H1 (cell line): ENCODE results near the gene FAM234A. TPM values are rescaled to one million over a fixed set of nuclear protein-coding genes. Genes with fewer than 3 reads are reported as not detected.
A peak's percentile ranks its signal among the peaks of the same experiment; 100 is the strongest.

Experiments used
- ASH2L ChIP-seq: fragments of 200-600, 300-600 bp; sonication (generic); IDR thresholded peaks from one replicate; pipeline ENCODE4 v1.7.1; 2017; ENCODE audit warnings: low read length
- ATF3 ChIP-seq: IDR thresholded peaks from 2 replicates; pipeline ENCODE4 v1.6.1; 2011; ENCODE audit warnings: low read depth, mild to moderate bottlenecking, low read length; ENCODE audit not compliant: insufficient read depth
- CBX5 ChIP-seq: fragments of 300-800, 300-1000 bp; sonication (generic); IDR thresholded peaks from 2 replicates; pipeline ENCODE4 v1.7.1; 2016; ENCODE audit warnings: antibody characterized with exemption, low read length, low read depth
- CEBPB ChIP-seq: IDR thresholded peaks from 2 replicates; pipeline ENCODE4 v1.6.1; 2012; ENCODE audit warnings: low read depth, low read length
- CTCF ChIP-seq, 3 experiments: IDR thresholded peaks; 1 replicate in 2 of 3; 2 replicates in 1 of 3; pipeline versions ENCODE4 v1.5.1 to v1.6.1; 2011; ENCODE audit warnings: low read length in 3 of 3, mild to moderate bottlenecking in 3 of 3, inconsistent platforms in 2 of 3, low read depth in 1 of 3, moderate library complexity in 1 of 3; ENCODE audit not compliant: insufficient read depth in 1 of 3; ENCODE audit errors: control extremely low read depth in 1 of 3
- E2F6 ChIP-seq: IDR thresholded peaks from 2 replicates; pipeline ENCODE4 v1.6.1; 2012; ENCODE audit warnings: inconsistent platforms
- GABPA ChIP-seq: IDR thresholded peaks from 2 replicates; pipeline ENCODE4 v1.6.1; 2011; ENCODE audit warnings: mild to moderate bottlenecking, low read length, moderate library complexity, borderline replicate concordance; ENCODE audit not compliant: insufficient read depth
- KDM4A ChIP-seq: IDR thresholded peaks from one replicate; pipeline ENCODE4 v1.7.1; 2012; ENCODE audit warnings: low read depth, mild to moderate bottlenecking, moderate library complexity, low read length, inconsistent platforms; ENCODE audit not compliant: severe bottlenecking
- NRF1 ChIP-seq: IDR thresholded peaks from 2 replicates; pipeline ENCODE4 v1.6.1; 2011; ENCODE audit warnings: mild to moderate bottlenecking, low read depth, low read length, improper control_type of control experiment
- PHF8 ChIP-seq: fragments of 200-600 bp; sonication (generic); conservative IDR thresholded peaks from 2 replicates; pipeline ENCODE4 v1.7.1; 2012; ENCODE audit warnings: low read depth, mild to moderate bottlenecking, inconsistent platforms, low read length, moderate library complexity
- POLR2A ChIP-seq, 2 experiments: IDR thresholded peaks; 1 replicate in 1 of 2; 2 replicates in 1 of 2; pipeline ENCODE4 v1.6.1; 2011; ENCODE audit warnings: low read depth in 2 of 2, low read length in 2 of 2, mild to moderate bottlenecking in 2 of 2; ENCODE audit errors: control extremely low read depth in 1 of 2
- POLR2AphosphoS5 ChIP-seq: IDR thresholded peaks from 2 replicates; pipeline ENCODE4 v1.6.1; 2011; ENCODE audit warnings: low read depth, low read length
- SAP30 ChIP-seq: fragments of 300-600 bp; sonication (generic); IDR thresholded peaks from 2 replicates; pipeline ENCODE4 v1.7.1; 2012; ENCODE audit warnings: low read length, moderate library complexity, mild to moderate bottlenecking, inconsistent platforms; ENCODE audit not compliant: insufficient read depth, insufficient replicate concordance
- SIX5 ChIP-seq: IDR thresholded peaks from 2 replicates; pipeline ENCODE4 v1.6.1; 2011; ENCODE audit warnings: mild to moderate bottlenecking, low read depth, low read length
- TAF1 ChIP-seq: IDR thresholded peaks from 2 replicates; pipeline ENCODE4 v1.6.1; 2011; ENCODE audit warnings: mild to moderate bottlenecking, low read depth, low read length
- TAF7 ChIP-seq: optimal IDR thresholded peaks from 2 replicates; pipeline ENCODE3; 2011; ENCODE audit warnings: low read depth, mild to moderate bottlenecking, inconsistent platforms, low read length, moderate library complexity, borderline replicate concordance
- TBP ChIP-seq: IDR thresholded peaks from 2 replicates; pipeline ENCODE4 v1.6.1; 2011; ENCODE audit warnings: low read depth, low read length, improper control_type of control experiment
- polyA plus RNA-seq, 7 experiments: library from polyadenylated mRNA; depleted of rRNA in 3 of 7; stranded (reverse) in 5 of 7; unstranded in 2 of 7; fragments of >200 nt in 5 of 7; fragments of 200-250 nt in 2 of 7; gene quantifications; 1 replicate in 5 of 7; 2 replicates in 1 of 7; 4 replicates in 1 of 7; pipeline versions ENCODE4 v1.2.1 to v1.2.3, GENCODE V29; 2011 to 2013; ENCODE audit warnings: missing spikeins in 2 of 7, mixed read lengths in 2 of 7
- total RNA-seq: library from RNA; stranded (reverse); fragmentation: NEBNext Ultra II Directional; extraction: Animal tissue kit (Norgen Biotek cat#: 25700); gene quantifications from 2 replicates; pipeline ENCODE4 v1.2.1, GENCODE V29; 2021

Gene FAM234A
- total and polyA plus RNA-seq, 2 of the 8 experiments (the other 6 are each of a cell fraction or from before 2014, with no cell fraction given), result 80.6 to 104 TPM

GRCh38 chr16:234468-235305, at the start of gene FAM234A (continued):
- peak; percentile 69 for TF ChIP-seq ASH2L
- TF ChIP-seq TAF1, result peak; percentile 79
- TF ChIP-seq KDM4A, result peak; percentile 58
- TF ChIP-seq PHF8, result peak; percentile 96
- no peak for TF ChIP-seq ATF3
- TF ChIP-seq SIX5, result no peak
- peak; percentile 79; the same call in 1 of the 2 replicates for TF ChIP-seq GABPA
- peak; percentile 84 for TF ChIP-seq SAP30
- peak; percentile 92 for TF ChIP-seq E2F6
- TF ChIP-seq TBP, result peak; percentile 44; the same call in 1 of the 2 replicates
- 0 out of 2 replicates have a peak, but pooled peaks have one; percentile 7 for TF ChIP-seq NRF1
- peak; percentile 92 to 95 for TF ChIP-seq POLR2A (IDR thresholded peaks at IDR 0.05; ENCODE audit: control extremely low read depth in 1 of 2, low read depth in 2 of 2, low read length in 2 of 2)
- TF ChIP-seq CEBPB, result peak; percentile 67
- peak; percentile 85 for TF ChIP-seq POLR2AphosphoS5
- peak; percentile 86 for TF ChIP-seq TAF7
- TF ChIP-seq CTCF (IDR thresholded peaks at IDR 0.05; ENCODE audit: control extremely low read depth in 1 of 3, insufficient read depth in 1 of 3, low read depth in 1 of 3, low read length in 3 of 3), result peak; percentile 4 to 42 (median 27); a peak in 3 of 4 replicates
- TF ChIP-seq CBX5, result no peak
